Erythroblast (primary cell): ENCODE results near the gene APOC4.

ENCODE experiments used
- GATA1 ChIP-seq: IDR thresholded peaks from 2 replicates; pipeline ENCODE4 v1.6.1; 2011; ENCODE audit warnings: low read depth, mild to moderate bottlenecking, control low read depth, low read length, moderate library complexity
- POLR2A ChIP-seq: IDR thresholded peaks from 2 replicates; pipeline ENCODE4 v1.6.1; 2011; ENCODE audit warnings: mild to moderate bottlenecking, low read length

- TF ChIP-seq POLR2A (no peak), GATA1 (no peak)
Measured at GRCh38 chr19:44972802-44973201, 30.8 kb downstream of the APOC4 start.
